GM19467 (cell line): ENCODE results near the gene UBE2M.

Experiments used
- ATAC-seq: cut with Tn5 transposase; IDR thresholded peaks from one replicate; pipeline ENCODE4 v1.9.1; 2021; ENCODE audit warnings: mild to moderate bottlenecking, moderate library complexity; ENCODE audit not compliant: unreplicated experiment

The UBE2M gene

GRCh38 chr19:58571575-58571947, 13.2 kb upstream of the UBE2M start:
- ATAC-seq = no peak

DNA sequence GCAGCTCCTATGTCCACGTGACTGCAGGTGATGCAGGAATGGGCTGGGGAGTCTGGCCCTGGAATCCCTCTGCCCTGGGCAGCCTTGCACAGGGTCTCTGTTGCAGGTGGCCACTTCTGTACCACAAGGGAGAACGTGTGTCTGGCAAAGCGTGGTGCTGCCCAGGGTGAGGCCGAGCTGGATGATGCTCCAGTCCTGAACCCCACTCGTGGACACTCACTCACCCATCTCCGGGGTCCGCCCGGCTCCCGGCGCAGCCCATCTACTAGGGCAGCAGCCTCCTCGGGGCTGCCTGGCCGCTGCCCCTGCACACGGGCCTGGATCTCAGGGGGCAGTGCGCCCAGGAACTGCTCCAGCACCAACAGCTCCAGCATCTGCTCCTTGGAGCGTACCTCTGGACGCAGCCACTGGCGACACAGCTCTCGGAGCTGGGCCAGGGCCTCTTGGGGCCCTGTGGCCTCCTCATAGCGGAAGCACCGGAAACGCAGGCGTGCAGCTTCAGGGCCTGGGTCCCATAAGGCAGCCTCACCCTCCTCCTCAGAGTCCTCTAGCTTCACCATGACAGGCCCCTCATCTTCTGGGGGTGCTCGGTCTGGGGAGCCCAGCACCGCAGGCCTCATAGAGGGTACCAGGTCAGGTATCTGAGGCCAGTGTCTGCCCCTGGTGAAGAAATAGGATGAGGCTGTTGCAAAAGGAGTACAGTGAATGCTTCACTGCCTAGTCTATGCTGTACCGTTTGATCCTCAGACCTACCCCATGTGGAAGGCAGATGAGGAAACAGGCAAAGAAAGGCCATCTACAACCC, 12.6 kb upstream of the UBE2M start:
- ATAC-seq = no peak

DNA sequence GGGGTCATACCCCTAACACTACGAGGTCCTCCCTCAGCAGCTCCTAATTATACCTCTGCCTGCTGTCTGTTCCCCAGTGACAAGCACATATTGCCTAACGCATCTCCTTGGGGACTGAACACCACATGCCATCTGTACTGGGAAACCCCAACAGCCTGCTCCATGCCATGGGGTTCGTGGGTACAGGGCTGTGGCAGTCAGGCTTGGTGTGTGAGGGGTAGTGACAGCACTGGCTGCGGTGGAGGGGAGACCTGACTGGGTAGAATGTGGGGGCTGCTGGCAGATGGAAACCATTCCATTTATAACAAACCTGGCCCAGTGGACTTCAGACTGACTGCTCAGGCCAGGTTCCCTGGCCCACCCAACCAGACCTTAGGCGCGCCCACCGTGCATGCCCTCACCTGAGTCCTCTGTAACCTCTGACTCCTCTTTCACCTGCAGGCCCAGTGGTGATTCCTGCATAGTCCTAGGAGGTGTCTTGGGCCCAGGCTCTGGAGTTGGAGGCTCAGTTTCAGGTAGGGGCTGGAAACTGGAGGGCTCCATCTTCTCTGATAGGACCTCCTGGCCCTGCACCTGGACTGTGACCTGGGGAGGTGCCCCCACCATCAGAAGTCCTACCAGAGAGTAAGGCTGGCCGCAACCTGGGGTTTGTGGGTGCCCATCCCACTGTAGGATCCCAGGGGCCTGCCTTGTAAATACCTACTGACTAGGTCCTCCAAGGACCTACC, 11.7 kb upstream of the UBE2M start:
- no peak for ATAC-seq

GRCh38 chr19:58569191-58569942, 11.0 kb upstream of the UBE2M start:
- no peak for ATAC-seq

DNA sequence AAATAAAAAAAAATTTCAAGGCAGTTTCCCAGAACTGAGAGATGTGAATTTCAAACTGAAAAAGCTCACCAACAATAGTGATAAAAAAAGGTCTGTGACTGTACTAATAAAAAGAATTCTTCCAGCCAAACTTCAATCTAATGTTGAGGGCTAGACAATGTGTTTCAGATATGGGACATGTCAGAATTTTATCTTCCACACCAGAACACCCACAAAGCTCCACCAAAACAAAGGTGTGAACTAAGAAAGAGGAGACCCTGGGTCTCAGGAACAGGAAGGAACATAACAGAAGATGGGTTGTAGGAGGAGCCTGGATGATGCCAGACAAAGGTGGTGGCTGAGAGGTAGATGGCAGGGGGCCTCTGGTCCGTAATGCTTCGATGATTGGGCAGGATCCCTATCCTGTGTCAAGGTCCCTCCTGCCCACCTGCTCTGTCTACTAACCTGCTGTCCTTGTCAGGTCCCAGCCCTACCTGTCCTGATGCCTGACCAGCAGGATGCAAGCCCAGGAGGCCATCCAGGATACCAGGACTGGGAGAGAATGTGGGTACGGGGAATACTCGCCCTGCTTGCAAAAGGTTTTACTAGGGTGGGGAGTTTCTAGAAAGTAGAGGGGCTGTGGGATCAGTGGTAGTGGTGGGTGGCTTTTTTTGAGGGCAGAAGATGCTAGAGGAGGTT, 10.2 kb upstream of the UBE2M start:
- no peak for ATAC-seq

GRCh38 chr19:58566989-58567388, 8.6 kb upstream of the UBE2M start:
- no peak for ATAC-seq

DNA sequence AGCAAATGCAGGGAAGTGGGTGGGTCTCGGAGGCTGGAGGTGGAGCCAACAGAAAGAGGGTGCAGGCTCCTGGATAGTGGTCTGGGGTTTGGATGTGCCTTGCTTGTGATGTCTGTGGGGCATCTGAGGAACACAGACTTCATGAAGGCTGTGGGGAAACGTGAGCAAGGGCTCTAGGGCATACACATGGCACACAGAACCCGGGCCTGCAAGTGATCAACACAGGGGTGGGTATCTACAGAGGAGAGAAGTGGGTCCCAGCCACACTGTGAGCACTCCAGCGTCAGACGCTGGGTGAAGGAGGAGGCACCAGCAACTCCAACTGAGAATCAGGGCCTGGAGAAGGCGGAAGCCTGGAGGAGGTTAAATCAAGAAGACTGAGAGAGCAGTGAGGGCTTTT, 5.4 kb upstream of the UBE2M start:
- no peak for ATAC-seq

DNA sequence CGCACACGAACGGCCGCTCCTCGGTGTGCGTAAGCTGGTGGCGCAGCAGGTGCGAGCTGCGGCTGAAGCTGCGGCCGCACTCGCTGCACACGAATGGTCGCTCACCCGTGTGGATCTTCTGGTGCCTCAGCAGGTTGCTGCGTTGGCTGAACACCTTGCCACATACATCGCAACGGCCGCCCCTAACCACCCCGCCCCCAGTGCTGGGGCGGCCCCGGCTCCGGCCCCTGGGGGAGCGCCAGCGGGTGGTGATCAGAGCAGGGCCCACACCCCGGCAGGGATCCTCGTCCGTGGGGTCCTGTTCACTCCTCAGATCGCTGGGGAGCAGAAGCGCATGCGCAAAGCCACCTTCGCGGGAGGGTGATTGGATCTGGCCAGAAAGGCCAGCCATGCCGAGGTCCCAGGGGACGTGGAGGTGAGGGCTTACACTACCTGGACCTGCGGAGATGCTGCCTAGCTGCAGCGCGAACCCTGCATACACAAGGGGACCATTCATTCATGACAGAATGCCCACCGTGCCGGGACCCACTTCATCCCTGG, 4.7 kb upstream of the UBE2M start:
- ATAC-seq = no peak

DNA sequence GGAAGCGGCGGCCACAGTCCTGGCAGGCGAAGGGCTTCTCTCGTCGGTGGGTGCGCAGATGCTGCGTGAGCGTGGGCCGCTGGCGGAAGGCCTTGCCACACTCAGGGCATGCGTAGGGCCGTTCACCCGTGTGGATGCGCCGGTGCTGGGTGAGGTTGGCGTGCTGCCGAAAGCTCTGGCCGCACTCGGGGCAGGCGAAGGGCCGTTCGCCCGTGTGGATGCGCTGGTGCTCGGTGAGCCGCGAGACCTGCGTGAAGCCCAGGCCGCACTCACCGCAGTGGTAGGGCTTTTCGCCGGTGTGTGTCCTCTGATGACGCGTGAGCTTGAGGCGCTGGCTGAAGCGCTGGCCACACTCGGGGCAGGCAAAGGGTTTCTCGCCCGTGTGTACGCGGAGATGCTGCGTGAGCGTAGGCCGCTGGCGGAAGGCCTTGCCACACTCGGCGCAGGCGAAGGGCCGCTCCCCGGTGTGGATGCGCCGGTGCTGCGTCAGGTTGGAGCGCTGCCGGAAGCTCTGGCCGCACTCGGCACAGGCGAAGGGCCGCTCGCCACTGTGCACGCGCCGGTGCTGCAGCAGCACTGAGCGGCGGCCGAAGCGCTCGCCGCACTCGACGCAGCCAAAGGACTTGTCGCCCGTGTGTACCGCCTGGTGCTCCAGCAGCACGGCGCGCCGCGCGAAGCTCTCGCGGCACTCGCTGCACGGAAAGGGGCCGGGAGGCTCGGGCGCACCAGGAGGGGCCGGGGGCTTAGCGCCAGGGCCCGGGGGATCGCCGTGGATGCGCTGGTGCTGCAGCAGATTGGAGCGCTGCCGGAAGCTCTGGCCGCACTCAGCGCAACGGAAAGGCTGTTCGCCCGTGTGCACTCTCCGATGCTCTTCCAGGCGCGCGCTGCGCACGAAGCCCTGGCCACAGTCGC, 4.0 kb upstream of the UBE2M start:
- ATAC-seq = no peak

DNA sequence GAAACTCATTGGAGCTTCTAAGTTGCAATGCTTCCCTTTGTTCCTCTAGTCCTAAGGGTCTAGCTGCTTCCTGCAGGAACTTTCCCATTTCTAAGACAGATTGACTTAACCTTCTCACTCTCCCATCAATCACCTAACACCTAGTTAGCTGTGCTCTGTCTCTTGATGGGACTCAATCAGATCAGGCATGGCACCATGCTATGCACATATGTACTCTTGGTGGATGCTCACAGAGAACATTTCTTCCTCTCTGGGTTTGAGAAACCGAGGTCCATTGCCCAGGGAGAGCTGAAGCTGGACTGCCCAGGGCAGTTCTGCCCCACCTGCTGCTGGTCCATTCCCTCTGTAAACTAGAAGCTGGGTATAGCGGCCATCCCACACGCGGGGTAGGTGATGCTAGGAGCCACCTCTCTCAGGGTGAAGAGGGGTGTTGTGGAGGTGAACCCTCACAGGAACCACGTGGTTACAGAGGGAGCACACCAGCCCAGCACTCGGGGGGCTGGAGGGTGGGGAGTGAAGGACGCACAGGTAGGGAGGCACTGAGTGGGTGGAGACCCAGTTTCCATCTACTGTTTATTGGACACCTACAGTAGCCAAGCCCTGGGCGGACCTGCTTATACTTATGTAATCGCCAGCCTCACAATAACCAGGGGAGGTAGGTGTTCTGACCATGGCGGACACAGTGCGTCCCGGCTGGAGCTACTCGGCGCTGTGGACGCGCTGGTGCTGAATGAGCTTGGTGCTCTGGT, 3.1 kb upstream of the UBE2M start:
- no peak for ATAC-seq

DNA sequence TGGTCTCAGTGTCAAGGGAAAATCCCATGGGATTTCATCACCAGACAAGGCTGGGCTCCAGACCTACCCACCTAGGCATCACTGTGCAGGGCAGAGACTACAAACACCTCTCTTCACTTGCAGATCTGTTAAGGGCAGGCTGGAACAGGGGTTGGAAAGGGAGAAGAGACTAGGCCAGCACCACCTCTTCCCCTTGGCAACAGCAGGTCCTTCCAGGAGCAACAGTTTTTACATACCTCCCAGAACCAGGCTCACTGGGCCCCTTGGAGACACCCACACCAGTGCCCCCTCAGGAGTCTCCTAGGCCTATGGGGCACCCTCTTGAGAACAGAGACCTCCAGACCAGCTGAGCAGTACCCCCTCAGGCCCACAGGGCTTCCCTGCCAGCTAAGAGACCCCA, 2.5 kb upstream of the UBE2M start:
- ATAC-seq = no peak

DNA sequence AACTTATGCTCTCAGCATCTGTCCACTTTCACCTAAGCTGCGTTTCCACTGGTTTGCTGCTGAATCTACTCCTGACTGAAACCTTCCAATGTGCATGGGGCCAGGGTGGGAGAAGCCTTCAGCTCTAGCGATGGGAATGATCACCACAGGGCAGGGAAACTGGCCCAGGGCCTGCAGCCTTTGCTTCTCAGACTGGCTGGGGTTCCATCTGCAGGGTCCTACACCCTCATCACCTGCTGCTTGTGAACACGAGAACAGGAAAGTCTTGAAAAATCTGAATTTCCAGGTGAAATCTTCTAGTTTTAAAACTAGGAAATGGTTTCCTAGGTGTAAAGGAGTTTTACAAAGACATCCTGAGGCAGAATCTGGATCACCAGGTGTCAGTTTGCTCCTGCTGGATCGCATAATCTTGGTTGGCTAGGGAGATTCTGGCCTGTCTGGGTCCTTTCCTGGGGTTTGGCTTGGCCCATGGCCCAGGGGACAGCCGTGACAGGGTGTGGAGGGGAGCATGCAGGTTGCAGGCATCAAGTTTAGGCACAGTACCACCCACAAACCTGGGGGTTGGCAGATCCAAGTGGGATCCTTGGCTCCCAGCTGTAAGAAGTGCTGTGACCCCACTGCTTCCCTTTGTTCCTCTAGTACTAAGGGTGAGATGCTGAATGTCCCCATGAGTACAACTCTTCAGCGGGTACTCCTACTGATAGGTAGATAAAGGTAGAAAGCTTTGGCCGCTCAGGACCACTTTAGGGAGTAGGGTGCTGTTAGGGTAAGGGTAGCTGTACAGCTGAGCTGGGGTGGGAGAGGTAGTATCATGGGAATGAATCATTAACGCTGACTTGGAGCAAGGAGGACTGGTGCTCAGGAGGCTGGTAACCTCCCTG, 1.8 kb upstream of the UBE2M start:
- no peak for ATAC-seq

DNA sequence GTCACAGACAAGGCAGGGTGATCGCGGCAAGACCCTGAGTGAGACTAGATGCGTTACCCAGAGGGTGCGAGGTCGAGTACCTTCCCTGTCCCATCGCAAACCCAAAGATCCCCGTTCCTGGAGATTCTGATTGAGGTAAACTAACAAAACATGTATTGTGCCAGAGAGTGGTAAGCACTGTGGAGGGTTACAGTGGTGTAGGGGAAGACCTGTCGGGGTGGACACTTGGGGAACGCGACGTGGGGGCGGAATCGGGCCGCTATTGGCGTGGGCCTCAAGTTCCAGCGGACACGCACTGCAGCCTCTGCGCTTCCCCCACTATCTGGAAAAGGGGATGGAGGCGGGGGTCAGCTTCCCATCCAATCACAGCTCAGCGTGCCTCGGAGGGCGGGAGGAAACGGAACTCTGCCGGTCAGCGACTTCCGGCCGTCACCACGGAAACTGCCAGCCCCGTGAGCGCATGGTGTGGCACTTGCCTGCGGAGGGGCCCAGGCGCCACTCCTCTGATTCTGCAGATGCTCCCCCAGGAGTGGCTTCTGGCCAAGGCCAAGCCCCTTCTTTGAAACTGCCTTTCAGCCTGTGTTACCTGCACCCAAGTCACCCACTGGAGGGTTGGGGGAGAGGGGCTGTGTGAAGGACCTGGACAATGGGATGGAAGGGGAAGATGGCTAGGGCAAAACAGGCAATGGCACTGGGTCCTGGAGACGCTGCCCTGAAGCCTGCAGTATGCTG, 1.0 kb upstream of the UBE2M start:
- ATAC-seq = peak; percentile 13

- ATAC-seq = peak; percentile 43
Measured at GRCh38 chr19:58558623-58559274, 338 bp upstream of the UBE2M start.

GRCh38 chr19:58557221-58558065, 968 bp downstream of the UBE2M start:
- no peak for ATAC-seq

GRCh38 chr19:58556622-58557220, 1.7 kb downstream of the UBE2M start:
- ATAC-seq = no peak
